ENCODE results near the gene EGF. TPM values are rescaled to one million over a fixed set of nuclear protein-coding genes. Genes with fewer than 3 reads are reported as not detected.

The EGF gene
- total RNA-seq, 1 experiment from 2014 or later: 26.7 TPM

GRCh38 chr4:110025718-110026117 lies 113.0 kb downstream of the EGF start:
- ChIA-PET CTCF (no interaction called here), POLR2A (ENCODE audit: low non-redundant PET) (no interaction called here)
- Histone ChIP-seq H3K27ac (ENCODE audit: low read depth, low read length, poor library complexity, severe bottlenecking) (no peak overlapping the region), H3K4me3 (ENCODE audit: low read depth, low read length, poor library complexity, severe bottlenecking) (no peak overlapping the region), H3K36me3 (ENCODE audit: insufficient read depth, low read length, poor library complexity, severe bottlenecking) (no peaks in the 10 kb centered on the region), H3K4me1 (ENCODE audit: insufficient read depth, low read length, poor library complexity, severe bottlenecking) (no peaks in the 10 kb centered on the region), H3K27me3 (replicated peaks; ENCODE audit: insufficient read depth, low read depth, low read length, poor library complexity) (no peaks in the 10 kb centered on the region), H3K9me3 (ENCODE audit: low read depth, low read length, poor library complexity, severe bottlenecking) (no peaks in the 10 kb centered on the region)
- TF ChIP-seq EZH2 (IDR thresholded peaks at IDR 0.05; ENCODE audit: borderline replicate concordance, low read depth, low read length, poor library complexity, severe bottlenecking) (no peak), CTCF (conservative IDR thresholded peaks at IDR 0.05; ENCODE audit: low read depth, low read length) (no peak)
- DNase-seq (ENCODE audit: low spot score): no peak
- intact Hi-C loops (cut with micrococcal nuclease; ENCODE audit: unreplicated experiment): no loop called here
- BruUV-seq (replicated peaks): no TSS peak

DNA sequence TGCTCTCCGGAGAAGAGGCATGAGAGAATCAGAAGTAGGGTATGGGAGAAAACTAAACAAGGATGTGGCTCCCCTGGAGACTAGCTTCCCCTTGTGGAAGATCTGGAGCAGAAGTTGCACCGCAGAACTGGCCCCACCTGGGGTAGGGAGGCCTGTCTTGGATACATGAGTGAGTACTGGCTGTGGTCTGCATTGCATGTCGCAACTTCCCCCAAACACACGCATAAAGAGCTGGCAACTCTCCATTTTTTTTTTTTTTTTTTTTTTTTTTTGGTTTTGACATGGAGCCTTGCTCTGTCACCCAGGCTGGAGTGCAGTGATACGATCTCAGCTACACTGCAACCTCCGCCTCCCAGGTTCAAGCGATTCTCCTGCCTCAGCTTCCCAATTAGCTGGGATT lies 119.9 kb downstream of the EGF start:
- BruUV-seq (replicated peaks): no TSS peak
- Histone ChIP-seq H3K27ac (ENCODE audit: low read depth, low read length, poor library complexity, severe bottlenecking) (no peak overlapping the region), H3K36me3 (ENCODE audit: insufficient read depth, low read length, poor library complexity, severe bottlenecking) (no peaks in the 10 kb centered on the region), H3K4me3 (ENCODE audit: low read depth, low read length, poor library complexity, severe bottlenecking) (no peak overlapping the region), H3K27me3 (replicated peaks; ENCODE audit: insufficient read depth, low read depth, low read length, poor library complexity) (no peaks in the 10 kb centered on the region), H3K9me3 (ENCODE audit: low read depth, low read length, poor library complexity, severe bottlenecking) (no peaks in the 10 kb centered on the region), H3K4me1 (ENCODE audit: insufficient read depth, low read length, poor library complexity, severe bottlenecking) (no peaks in the 10 kb centered on the region)
- POLR2A ChIA-PET (ENCODE audit: low non-redundant PET): no interaction called here
- peak; percentile 29 for DNase-seq (ENCODE audit: low spot score)
- TF ChIP-seq EZH2 (IDR thresholded peaks at IDR 0.05; ENCODE audit: borderline replicate concordance, low read depth, low read length, poor library complexity, severe bottlenecking) (no peak), CTCF (conservative IDR thresholded peaks at IDR 0.05; ENCODE audit: low read depth, low read length) (no peak)
- intact Hi-C loops (cut with micrococcal nuclease; ENCODE audit: unreplicated experiment): no loop called here
- CTCF ChIA-PET: no interaction called here

- no peak for TF ChIP-seq CTCF (conservative IDR thresholded peaks at IDR 0.05; ENCODE audit: low read depth, low read length)
- no peak for TF ChIP-seq EZH2 (IDR thresholded peaks at IDR 0.05; ENCODE audit: borderline replicate concordance, low read depth, low read length, poor library complexity, severe bottlenecking)
- CTCF ChIA-PET: interaction anchor here (0.5 kb wide), 1 partner anchor 386 kb away, joined by 6 read pairs; no protein-coding TSS in a partner anchor
- no TSS peak for BruUV-seq (replicated peaks)
- H3K9me3 ChIP-seq (ENCODE audit: low read depth, low read length, poor library complexity, severe bottlenecking): no peaks in the 10 kb centered on the region
- no peak overlapping the region for H3K4me3 ChIP-seq (ENCODE audit: low read depth, low read length, poor library complexity, severe bottlenecking)
- no peak for DNase-seq (ENCODE audit: low spot score)
- H3K27me3 ChIP-seq (replicated peaks; ENCODE audit: insufficient read depth, low read depth, low read length, poor library complexity): no peaks in the 10 kb centered on the region
- no peaks in the 10 kb centered on the region for H3K36me3 ChIP-seq (ENCODE audit: insufficient read depth, low read length, poor library complexity, severe bottlenecking)
- POLR2A ChIA-PET (ENCODE audit: low non-redundant PET): no interaction called here
- no peak overlapping the region for H3K27ac ChIP-seq (ENCODE audit: low read depth, low read length, poor library complexity, severe bottlenecking)
- intact Hi-C loops (cut with micrococcal nuclease; ENCODE audit: unreplicated experiment): no loop called here
- H3K4me1 ChIP-seq (ENCODE audit: insufficient read depth, low read length, poor library complexity, severe bottlenecking): no peaks in the 10 kb centered on the region
Measured at GRCh38 chr4:110033355-110034025, 120.8 kb downstream of the EGF start.

Data from A673 (cell line).